SK-N-SH (cell line): Measurements from ENCODE around the gene PI4K2A. TPM values are rescaled to one million over a fixed set of nuclear protein-coding genes. Genes with fewer than 3 reads are reported as not detected.
A peak's percentile ranks its signal among the peaks of the same experiment; 100 is the strongest.

Experiments used
- CTCF ChIA-PET: fragments of 300-600, 350-600 bp; formaldehyde crosslinking; extraction: SDS; loops from one replicate; lab custom pipeline; 2021; lab: Yijun Ruan, JAX
- POLR2A ChIA-PET: fragments of 350-600 bp; sonication (Branson Sonifier 250); formaldehyde crosslinking; extraction: SDS; loops from one replicate; lab custom pipeline; 2020; ENCODE audit warnings: antibody characterized with exemption, inconsistent platforms; lab: Yijun Ruan, JAX
- DNase-seq: peaks from one replicate; pipeline ENCODE4 v3.0.0; 2012
- H2AFZ ChIP-seq: fragments of 200-600 bp; sonication (generic); 2 replicates; pipeline ENCODE4 v1.8.1; 2016; ENCODE audit warnings: antibody characterized with exemption, mild to moderate bottlenecking, low read depth
- H3F3A ChIP-seq: fragments of 200-600 bp; sonication (generic); replicated peaks from 2 replicates; pipeline ENCODE3; 2016; ENCODE audit warnings: antibody characterized with exemption, mild to moderate bottlenecking; ENCODE audit not compliant: insufficient read depth
- H3K27ac ChIP-seq, 2 experiments: fragments of 200-500 bp in 1 of 2; fragments of 200-600 bp in 1 of 2; sonication (Bioruptor generic) in 1 of 2; sonication (generic), shearing (Covaris generic) in 1 of 2; 2 replicates each; pipeline versions ENCODE4 v1.5.1 to v1.6.1; 2014 to 2016; ENCODE audit warnings: low read depth in 2 of 2, inconsistent platforms in 1 of 2, low read length in 1 of 2, mild to moderate bottlenecking in 1 of 2, mixed read lengths in 1 of 2
- H3K27me3 ChIP-seq: fragments of 200-600 bp; sonication (generic), shearing (Covaris generic); 2 replicates; pipeline ENCODE4 v1.6.1; 2016; ENCODE audit warnings: mixed run types; ENCODE audit not compliant: insufficient read depth
- H3K36me3 ChIP-seq, 2 experiments: fragments of 200-500 bp in 1 of 2; fragments of 200-600 bp in 1 of 2; sonication (Bioruptor generic) in 1 of 2; sonication (generic) in 1 of 2; replicated peaks in 1 of 2; 2 replicates each; pipeline versions ENCODE3 to v1.5.1; 2014 to 2016; ENCODE audit warnings: low read length in 1 of 2, mild to moderate bottlenecking in 1 of 2; ENCODE audit not compliant: insufficient read depth in 2 of 2, control insufficient read depth in 1 of 2
- H3K4me1 ChIP-seq, 2 experiments: fragments of 200-500 bp in 1 of 2; fragments of 200-600 bp in 1 of 2; sonication (Bioruptor generic) in 1 of 2; sonication (generic), shearing (Covaris generic) in 1 of 2; 2 replicates each; pipeline versions ENCODE4 v1.5.1 to v1.6.1; 2014 to 2016; ENCODE audit warnings: low read depth in 1 of 2, low read length in 1 of 2, mixed run types in 1 of 2; ENCODE audit not compliant: insufficient read depth in 2 of 2, control insufficient read depth in 1 of 2
- H3K4me2 ChIP-seq: fragments of 200-600 bp; sonication (generic), shearing (Covaris generic); 2 replicates; pipeline ENCODE4 v1.6.1; 2017; ENCODE audit warnings: mixed run types
- H3K4me3 ChIP-seq, 2 experiments: fragments of 200-500 bp in 1 of 2; fragments of 200-600 bp in 1 of 2; sonication (Bioruptor generic) in 1 of 2; sonication (generic), shearing (Covaris generic) in 1 of 2; 2 replicates each; pipeline versions ENCODE4 v1.5.1 to v1.8.1; 2014 to 2016; ENCODE audit warnings: low read depth in 2 of 2, inconsistent platforms in 1 of 2, low read length in 1 of 2, mild to moderate bottlenecking in 1 of 2, mixed read lengths in 1 of 2, moderate library complexity in 1 of 2
- H3K79me2 ChIP-seq: fragments of 200-600 bp; sonication (generic); 2 replicates; pipeline ENCODE4 v1.8.1; 2017; ENCODE audit warnings: mild to moderate bottlenecking; ENCODE audit not compliant: insufficient read depth
- H3K9ac ChIP-seq: fragments of 200-600 bp; sonication (generic); 2 replicates; pipeline ENCODE4 v1.6.1; 2017; ENCODE audit warnings: mixed run types
- H3K9me2 ChIP-seq: fragments of 200-600 bp; sonication (generic); 2 replicates; pipeline ENCODE4 v1.6.1; 2017; ENCODE audit warnings: mixed run types
- H3K9me3 ChIP-seq: fragments of 200-600 bp; sonication (generic); 2 replicates; pipeline ENCODE4 v1.6.1; 2017; ENCODE audit warnings: mixed run types, mild to moderate bottlenecking, moderate library complexity
- H4K20me1 ChIP-seq: fragments of 200-600 bp; sonication (generic); 2 replicates; pipeline ENCODE4 v1.6.1; 2017; ENCODE audit warnings: mild to moderate bottlenecking, mixed run types; ENCODE audit not compliant: insufficient read depth
- EP300 ChIP-seq, 2 experiments: IDR thresholded peaks; 2 replicates each; pipeline versions ENCODE4 v1.4.0 to v1.6.1; 2012; ENCODE audit warnings: borderline replicate concordance in 1 of 2, low read depth in 1 of 2, low read length in 1 of 2
- FOSL2 ChIP-seq: IDR thresholded peaks from 2 replicates; pipeline ENCODE4 v1.4.0; 2012; ENCODE audit warnings: low read depth, mild to moderate bottlenecking, moderate library complexity, borderline replicate concordance
- FOXJ3 ChIP-seq: sonication (generic); formaldehyde crosslinking; IDR thresholded peaks from 2 replicates; pipeline ENCODE4 v1.5.1; 2020; ENCODE audit warnings: mild to moderate bottlenecking, missing genetic modification reagents
- FOXM1 ChIP-seq: IDR thresholded peaks from 2 replicates; pipeline ENCODE4 v1.4.0; 2012; ENCODE audit warnings: low read depth, mild to moderate bottlenecking
- GATA2 ChIP-seq: sonication (generic); formaldehyde crosslinking; IDR thresholded peaks from 2 replicates; pipeline ENCODE4 v1.5.0; 2020; ENCODE audit warnings: mild to moderate bottlenecking, missing genetic modification reagents
- IRF3 ChIP-seq: fragments of 150-350 bp; IDR thresholded peaks from 2 replicates; pipeline ENCODE4 v1.6.1; 2016; ENCODE audit warnings: mild to moderate bottlenecking, low read depth, low read length
- MEF2A ChIP-seq: IDR thresholded peaks from 2 replicates; pipeline ENCODE4 v1.4.0; 2012; ENCODE audit warnings: low read depth, borderline replicate concordance
- MXI1 ChIP-seq: IDR thresholded peaks from 2 replicates; pipeline ENCODE4 v1.6.1; 2012; ENCODE audit warnings: mild to moderate bottlenecking, low read depth, low read length, improper control_type of control experiment
- NRF1 ChIP-seq: IDR thresholded peaks from 2 replicates; pipeline ENCODE4 v1.6.1; 2012; ENCODE audit warnings: low read depth, mild to moderate bottlenecking, low read length
- POLR2AphosphoS5 ChIP-seq: IDR thresholded peaks from 2 replicates; pipeline ENCODE4 v1.6.1; 2012; ENCODE audit warnings: low read depth, low read length
- RFX5 ChIP-seq: IDR thresholded peaks from 2 replicates; pipeline ENCODE4 v1.6.1; 2012; ENCODE audit warnings: mild to moderate bottlenecking, improper control_type of control experiment, low read length
- RXRA ChIP-seq: IDR thresholded peaks from 2 replicates; pipeline ENCODE4 v1.4.0; 2012; ENCODE audit warnings: low read depth, mild to moderate bottlenecking, borderline replicate concordance
- SIN3A ChIP-seq: IDR thresholded peaks from 2 replicates; pipeline ENCODE4 v1.6.1; 2012; ENCODE audit warnings: low read depth, mild to moderate bottlenecking, low read length, moderate library complexity, borderline replicate concordance
- SMC3 ChIP-seq: IDR thresholded peaks from 2 replicates; pipeline ENCODE4 v1.6.1; 2012; ENCODE audit warnings: low read depth, low read length, improper control_type of control experiment
- TAF1 ChIP-seq: IDR thresholded peaks from 2 replicates; pipeline ENCODE4 v1.6.1; 2012; ENCODE audit warnings: low read depth, mild to moderate bottlenecking, low read length, moderate library complexity, borderline replicate concordance
- ZBTB33 ChIP-seq: IDR thresholded peaks from 2 replicates; pipeline ENCODE4 v1.4.0; 2012; ENCODE audit warnings: low read depth, borderline replicate concordance
- WGBS: methylation state at CpG from one replicate; pipeline ENCODE4 v1.1.6; 2017; ENCODE audit warnings: low lambda C conversion rate; 5-methylcytosine and 5-hydroxymethylcytosine counted together
- polyA plus RNA-seq, 3 experiments: library from polyadenylated mRNA; depleted of rRNA; stranded (reverse); fragments of >200 nt; gene quantifications; 2 replicates each; pipeline ENCODE4 v1.2.3, GENCODE V29; 2012
- TF ChIP-seq, protein P1 (sequence below): IDR thresholded peaks from 2 replicates; pipeline ENCODE4 v1.4.0; 2012; ENCODE audit warnings: low read depth
- TF ChIP-seq, protein P2 (sequence below): fragments of 150-350 bp; IDR thresholded peaks from 2 replicates; pipeline ENCODE4 v1.6.1; 2017; ENCODE audit warnings: antibody characterized with exemption, low read length, low read depth, borderline replicate concordance
- TF ChIP-seq, protein P3 (sequence below): IDR thresholded peaks from 2 replicates; pipeline ENCODE4 v1.6.1; 2012; ENCODE audit warnings: mild to moderate bottlenecking, low read depth, low read length, moderate library complexity
- TF ChIP-seq, protein P4 (sequence below): IDR thresholded peaks from 2 replicates; pipeline ENCODE4 v1.4.0; 2012; ENCODE audit warnings: low read depth, borderline replicate concordance

The PI4K2A gene
- 23.8 and 31.4 TPM in 2 replicates for polyA plus RNA-seq (2012; rRNA removed)
- 18.2 and 23.3 TPM in 2 replicates for polyA plus RNA-seq (2012; cell fraction: cytosol; rRNA removed)
- polyA plus RNA-seq (2012; cell fraction: nucleus; rRNA removed) = 22.7 and 27.9 TPM in 2 replicates

DNA sequence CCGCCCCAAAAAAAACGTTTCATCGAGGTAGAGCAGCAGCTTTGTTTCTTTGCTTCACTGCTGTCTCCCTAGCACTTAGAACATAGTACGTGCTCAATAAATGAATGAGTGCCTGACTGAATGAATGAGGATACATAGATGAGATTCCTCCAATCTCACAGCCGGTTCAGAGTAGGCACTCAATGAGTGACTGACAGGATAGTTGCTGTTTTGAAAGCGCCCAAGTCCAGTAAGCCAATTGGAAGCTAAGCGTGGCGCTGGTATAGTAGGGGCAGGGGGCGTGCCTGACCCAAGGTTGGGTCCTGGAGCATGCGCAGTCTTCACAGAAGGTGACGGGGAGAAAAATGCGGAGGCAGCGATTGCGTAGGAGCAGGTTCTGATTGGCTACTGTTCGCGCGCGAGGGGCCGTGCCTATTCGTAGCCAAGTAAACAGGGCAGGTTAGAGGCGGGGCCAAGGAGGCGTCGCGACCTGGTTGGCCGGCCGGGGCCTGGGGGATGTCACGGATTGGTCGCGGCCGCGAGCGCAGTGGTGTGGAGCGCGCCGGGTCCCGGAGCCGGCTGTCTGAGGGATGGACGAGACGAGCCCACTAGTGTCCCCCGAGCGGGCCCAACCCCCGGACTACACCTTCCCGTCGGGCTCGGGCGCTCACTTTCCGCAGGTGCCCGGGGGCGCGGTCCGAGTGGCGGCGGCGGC is at the start of gene PI4K2A:
PI4K2A (plus strand) TSS at position 498 of the 694 bp plus-strand sequence; CDS start at position 570, 72 bp downstream.
- Histone ChIP-seq H3K27me3 (no peaks in the 10 kb centered on the region), H3K9me2 (no peaks in the 10 kb centered on the region), H3K27ac (peak within 1 kb of the TSS; percentile 79 to 81), H2AFZ (peak within 1 kb of the TSS; percentile 58; the same call in 1 of the 2 replicates), H3K9me3 (no peaks in the 10 kb centered on the region), H3K4me3 (peak within 1 kb of the TSS; percentile 80 to 91), H3K79me2 (peaks cover 45% of the 10 kb centered on the region), H4K20me1 (peaks cover 6% of the 10 kb centered on the region; the same call in 1 of the 2 replicates), H3F3A (peaks cover 9% of the 10 kb centered on the region), H3K4me2 (peak within 1 kb of the TSS; percentile 91), H3K36me3 (peaks cover 8 to 15% of the 10 kb centered on the region in 2 experiments), H3K4me1 (peaks cover 0 to 2% of the 10 kb centered on the region in 2 experiments; a peak in 1 of 4 replicates), H3K9ac (peak within 1 kb of the TSS; percentile 92)
- POLR2A ChIA-PET = interaction anchor here (0.9 to 1.0 kb wide), 3 partner anchors 12 to 47 kb away, joined by 3 read pairs; partner anchors contain the start of gene AVPI1
- WGBS = under 1% methylated on average over 18 of the region's 54 CpGs
- DNase-seq = peak; percentile 98
- CTCF ChIA-PET = interaction anchor here (1.1 to 2.3 kb wide), 7 partner anchors 16 to 175 kb away, joined by 3 to 11 read pairs (median 3); partner anchors contain the start of gene ANKRD2
- TF ChIP-seq MEF2A (no peak), SIN3A (peak; percentile 37; the same call in 1 of the 2 replicates), FOXM1 (no peak), MXI1 (peak; percentile 86), POLR2AphosphoS5 (peak; percentile 20), FOXJ3 (CRISPR knock-in tag) (no peak), SMC3 (no peak), RXRA (no peak), IRF3 (peak; percentile 44; the same call in 1 of the 2 replicates), GATA2 (no peak), NRF1 (peak; percentile 90), TAF1 (peak; percentile 77), RFX5 (peak; percentile 93), ZBTB33 (no peak), EP300 (IDR thresholded peaks at IDR 0.05; ENCODE audit: borderline replicate concordance in 1 of 2, low read depth in 1 of 2, low read length in 1 of 2) (peak in 1 of 2 experiments; percentile 26; a peak in 1 of 4 replicates), FOSL2 (no peak)
- TF ChIP-seq, protein P1, sequence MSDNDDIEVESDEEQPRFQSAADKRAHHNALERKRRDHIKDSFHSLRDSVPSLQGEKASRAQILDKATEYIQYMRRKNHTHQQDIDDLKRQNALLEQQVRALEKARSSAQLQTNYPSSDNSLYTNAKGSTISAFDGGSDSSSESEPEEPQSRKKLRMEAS = 0 out of 2 replicates have a peak, but pooled peaks have one; percentile 37
- TF ChIP-seq, protein P2, sequence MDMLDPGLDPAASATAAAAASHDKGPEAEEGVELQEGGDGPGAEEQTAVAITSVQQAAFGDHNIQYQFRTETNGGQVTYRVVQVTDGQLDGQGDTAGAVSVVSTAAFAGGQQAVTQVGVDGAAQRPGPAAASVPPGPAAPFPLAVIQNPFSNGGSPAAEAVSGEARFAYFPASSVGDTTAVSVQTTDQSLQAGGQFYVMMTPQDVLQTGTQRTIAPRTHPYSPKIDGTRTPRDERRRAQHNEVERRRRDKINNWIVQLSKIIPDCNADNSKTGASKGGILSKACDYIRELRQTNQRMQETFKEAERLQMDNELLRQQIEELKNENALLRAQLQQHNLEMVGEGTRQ = no peak
- TF ChIP-seq, protein P3, sequence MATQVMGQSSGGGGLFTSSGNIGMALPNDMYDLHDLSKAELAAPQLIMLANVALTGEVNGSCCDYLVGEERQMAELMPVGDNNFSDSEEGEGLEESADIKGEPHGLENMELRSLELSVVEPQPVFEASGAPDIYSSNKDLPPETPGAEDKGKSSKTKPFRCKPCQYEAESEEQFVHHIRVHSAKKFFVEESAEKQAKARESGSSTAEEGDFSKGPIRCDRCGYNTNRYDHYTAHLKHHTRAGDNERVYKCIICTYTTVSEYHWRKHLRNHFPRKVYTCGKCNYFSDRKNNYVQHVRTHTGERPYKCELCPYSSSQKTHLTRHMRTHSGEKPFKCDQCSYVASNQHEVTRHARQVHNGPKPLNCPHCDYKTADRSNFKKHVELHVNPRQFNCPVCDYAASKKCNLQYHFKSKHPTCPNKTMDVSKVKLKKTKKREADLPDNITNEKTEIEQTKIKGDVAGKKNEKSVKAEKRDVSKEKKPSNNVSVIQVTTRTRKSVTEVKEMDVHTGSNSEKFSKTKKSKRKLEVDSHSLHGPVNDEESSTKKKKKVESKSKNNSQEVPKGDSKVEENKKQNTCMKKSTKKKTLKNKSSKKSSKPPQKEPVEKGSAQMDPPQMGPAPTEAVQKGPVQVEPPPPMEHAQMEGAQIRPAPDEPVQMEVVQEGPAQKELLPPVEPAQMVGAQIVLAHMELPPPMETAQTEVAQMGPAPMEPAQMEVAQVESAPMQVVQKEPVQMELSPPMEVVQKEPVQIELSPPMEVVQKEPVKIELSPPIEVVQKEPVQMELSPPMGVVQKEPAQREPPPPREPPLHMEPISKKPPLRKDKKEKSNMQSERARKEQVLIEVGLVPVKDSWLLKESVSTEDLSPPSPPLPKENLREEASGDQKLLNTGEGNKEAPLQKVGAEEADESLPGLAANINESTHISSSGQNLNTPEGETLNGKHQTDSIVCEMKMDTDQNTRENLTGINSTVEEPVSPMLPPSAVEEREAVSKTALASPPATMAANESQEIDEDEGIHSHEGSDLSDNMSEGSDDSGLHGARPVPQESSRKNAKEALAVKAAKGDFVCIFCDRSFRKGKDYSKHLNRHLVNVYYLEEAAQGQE = no peak
- TF ChIP-seq, protein P4, sequence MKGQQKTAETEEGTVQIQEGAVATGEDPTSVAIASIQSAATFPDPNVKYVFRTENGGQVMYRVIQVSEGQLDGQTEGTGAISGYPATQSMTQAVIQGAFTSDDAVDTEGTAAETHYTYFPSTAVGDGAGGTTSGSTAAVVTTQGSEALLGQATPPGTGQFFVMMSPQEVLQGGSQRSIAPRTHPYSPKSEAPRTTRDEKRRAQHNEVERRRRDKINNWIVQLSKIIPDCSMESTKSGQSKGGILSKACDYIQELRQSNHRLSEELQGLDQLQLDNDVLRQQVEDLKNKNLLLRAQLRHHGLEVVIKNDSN = no peak
